ENCODE measurements around the gene ZBTB47. TPM values are rescaled to one million over a fixed set of nuclear protein-coding genes. Genes with fewer than 3 reads are reported as not detected.

Gene ZBTB47
- total and polyA plus RNA-seq, 10 of the 15 experiments (the other 5 are each of a cell fraction or from before 2014, with no cell fraction given): 0.04 to 3.4 (median 1.0) TPM; not detected in 1

DNA sequence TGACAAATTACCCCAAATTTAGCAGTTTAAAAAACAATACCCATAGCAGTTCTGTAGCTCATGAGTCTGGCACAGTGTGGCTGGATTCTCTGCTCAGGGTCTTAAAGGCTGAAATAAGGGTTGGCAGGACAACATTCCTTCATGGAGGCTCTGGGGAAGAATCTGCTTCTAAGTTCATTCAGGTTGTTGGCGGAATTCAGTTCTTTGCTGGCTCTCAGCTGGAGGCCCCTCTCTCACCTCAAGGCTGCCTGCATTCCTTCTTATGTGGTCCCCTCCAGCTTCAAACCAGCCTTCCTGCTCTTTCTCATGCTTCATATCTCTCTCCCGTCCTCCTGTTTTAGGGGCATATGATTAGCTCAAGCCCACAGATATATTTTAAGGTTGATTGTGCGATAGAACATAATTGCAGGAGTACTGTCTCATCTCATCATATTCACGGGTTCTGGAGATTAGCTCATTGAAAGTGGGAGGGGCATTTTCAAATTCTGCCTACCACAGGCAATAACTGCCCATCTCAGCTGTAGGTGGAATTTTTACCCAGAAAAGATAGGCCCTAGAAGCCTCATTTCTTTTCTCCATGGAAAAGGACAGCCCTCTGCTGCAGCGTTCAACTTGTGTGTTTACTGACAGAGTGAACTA is 5.6 kb upstream of the ZBTB47 start:
- intact Hi-C loops (cut with micrococcal nuclease; ENCODE audit: unreplicated experiment) (no loop called here), in situ Hi-C loops (cut with MboI) (no loop called here)
- CTCF ChIA-PET: interaction anchor here (1.1 to 1.3 kb wide), 4 partner anchors 10 to 101 kb away, joined by 3 read pairs; no protein-coding TSS in a partner anchor
- TF ChIP-seq PAX8 (IDR thresholded peaks at IDR 0.05): no peak
- TF ChIP-seq, protein P1, sequence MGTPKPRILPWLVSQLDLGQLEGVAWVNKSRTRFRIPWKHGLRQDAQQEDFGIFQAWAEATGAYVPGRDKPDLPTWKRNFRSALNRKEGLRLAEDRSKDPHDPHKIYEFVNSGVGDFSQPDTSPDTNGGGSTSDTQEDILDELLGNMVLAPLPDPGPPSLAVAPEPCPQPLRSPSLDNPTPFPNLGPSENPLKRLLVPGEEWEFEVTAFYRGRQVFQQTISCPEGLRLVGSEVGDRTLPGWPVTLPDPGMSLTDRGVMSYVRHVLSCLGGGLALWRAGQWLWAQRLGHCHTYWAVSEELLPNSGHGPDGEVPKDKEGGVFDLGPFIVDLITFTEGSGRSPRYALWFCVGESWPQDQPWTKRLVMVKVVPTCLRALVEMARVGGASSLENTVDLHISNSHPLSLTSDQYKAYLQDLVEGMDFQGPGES (IDR thresholded peaks at IDR 0.05): no peak
- no peak for TF ChIP-seq NR2C2 (IDR thresholded peaks at IDR 0.05; ENCODE audit: borderline replicate concordance, control insufficient read depth, insufficient read length, low read depth)
- TF ChIP-seq HDGF (IDR thresholded peaks at IDR 0.05): no peak
- no peak for TF ChIP-seq CHD1 (IDR thresholded peaks at IDR 0.05; ENCODE audit: low read depth, low read length)
- no peak for TF ChIP-seq KLF5 (IDR thresholded peaks at IDR 0.05; ENCODE audit: partially characterized antibody)
- TF ChIP-seq, protein P2, sequence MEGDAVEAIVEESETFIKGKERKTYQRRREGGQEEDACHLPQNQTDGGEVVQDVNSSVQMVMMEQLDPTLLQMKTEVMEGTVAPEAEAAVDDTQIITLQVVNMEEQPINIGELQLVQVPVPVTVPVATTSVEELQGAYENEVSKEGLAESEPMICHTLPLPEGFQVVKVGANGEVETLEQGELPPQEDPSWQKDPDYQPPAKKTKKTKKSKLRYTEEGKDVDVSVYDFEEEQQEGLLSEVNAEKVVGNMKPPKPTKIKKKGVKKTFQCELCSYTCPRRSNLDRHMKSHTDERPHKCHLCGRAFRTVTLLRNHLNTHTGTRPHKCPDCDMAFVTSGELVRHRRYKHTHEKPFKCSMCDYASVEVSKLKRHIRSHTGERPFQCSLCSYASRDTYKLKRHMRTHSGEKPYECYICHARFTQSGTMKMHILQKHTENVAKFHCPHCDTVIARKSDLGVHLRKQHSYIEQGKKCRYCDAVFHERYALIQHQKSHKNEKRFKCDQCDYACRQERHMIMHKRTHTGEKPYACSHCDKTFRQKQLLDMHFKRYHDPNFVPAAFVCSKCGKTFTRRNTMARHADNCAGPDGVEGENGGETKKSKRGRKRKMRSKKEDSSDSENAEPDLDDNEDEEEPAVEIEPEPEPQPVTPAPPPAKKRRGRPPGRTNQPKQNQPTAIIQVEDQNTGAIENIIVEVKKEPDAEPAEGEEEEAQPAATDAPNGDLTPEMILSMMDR (IDR thresholded peaks at IDR 0.05 in 2 of 3, conservative IDR thresholded peaks at IDR 0.05 in 1 of 3; ENCODE audit: control insufficient read depth in 2 of 3, extremely low read depth in 1 of 3, insufficient read depth in 1 of 3, low read depth in 3 of 3, low read length in 3 of 3): no peak
- TF ChIP-seq SMARCA5 (IDR thresholded peaks at IDR 0.05): no peak
- TF ChIP-seq MEF2A (IDR thresholded peaks at IDR 0.05; ENCODE audit: insufficient read depth, low read depth, low read length): no peak
- TF ChIP-seq CHD2 (IDR thresholded peaks at IDR 0.05; ENCODE audit: borderline replicate concordance, low read depth, low read length): no peak
- TF ChIP-seq, protein P3, sequence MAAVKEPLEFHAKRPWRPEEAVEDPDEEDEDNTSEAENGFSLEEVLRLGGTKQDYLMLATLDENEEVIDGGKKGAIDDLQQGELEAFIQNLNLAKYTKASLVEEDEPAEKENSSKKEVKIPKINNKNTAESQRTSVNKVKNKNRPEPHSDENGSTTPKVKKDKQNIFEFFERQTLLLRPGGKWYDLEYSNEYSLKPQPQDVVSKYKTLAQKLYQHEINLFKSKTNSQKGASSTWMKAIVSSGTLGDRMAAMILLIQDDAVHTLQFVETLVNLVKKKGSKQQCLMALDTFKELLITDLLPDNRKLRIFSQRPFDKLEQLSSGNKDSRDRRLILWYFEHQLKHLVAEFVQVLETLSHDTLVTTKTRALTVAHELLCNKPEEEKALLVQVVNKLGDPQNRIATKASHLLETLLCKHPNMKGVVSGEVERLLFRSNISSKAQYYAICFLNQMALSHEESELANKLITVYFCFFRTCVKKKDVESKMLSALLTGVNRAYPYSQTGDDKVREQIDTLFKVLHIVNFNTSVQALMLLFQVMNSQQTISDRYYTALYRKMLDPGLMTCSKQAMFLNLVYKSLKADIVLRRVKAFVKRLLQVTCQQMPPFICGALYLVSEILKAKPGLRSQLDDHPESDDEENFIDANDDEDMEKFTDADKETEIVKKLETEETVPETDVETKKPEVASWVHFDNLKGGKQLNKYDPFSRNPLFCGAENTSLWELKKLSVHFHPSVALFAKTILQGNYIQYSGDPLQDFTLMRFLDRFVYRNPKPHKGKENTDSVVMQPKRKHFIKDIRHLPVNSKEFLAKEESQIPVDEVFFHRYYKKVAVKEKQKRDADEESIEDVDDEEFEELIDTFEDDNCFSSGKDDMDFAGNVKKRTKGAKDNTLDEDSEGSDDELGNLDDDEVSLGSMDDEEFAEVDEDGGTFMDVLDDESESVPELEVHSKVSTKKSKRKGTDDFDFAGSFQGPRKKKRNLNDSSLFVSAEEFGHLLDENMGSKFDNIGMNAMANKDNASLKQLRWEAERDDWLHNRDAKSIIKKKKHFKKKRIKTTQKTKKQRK (IDR thresholded peaks at IDR 0.05; ENCODE audit: low read depth, low read length): no peak
- no peak for TF ChIP-seq MYC (IDR thresholded peaks at IDR 0.05; ENCODE audit: insufficient read depth, insufficient read length, insufficient replicate concordance, low read length, severe bottlenecking)
- no peak for TF ChIP-seq RAD21 (IDR thresholded peaks at IDR 0.05; ENCODE audit: insufficient read depth, low read depth, low read length)
- TF ChIP-seq, protein P4, sequence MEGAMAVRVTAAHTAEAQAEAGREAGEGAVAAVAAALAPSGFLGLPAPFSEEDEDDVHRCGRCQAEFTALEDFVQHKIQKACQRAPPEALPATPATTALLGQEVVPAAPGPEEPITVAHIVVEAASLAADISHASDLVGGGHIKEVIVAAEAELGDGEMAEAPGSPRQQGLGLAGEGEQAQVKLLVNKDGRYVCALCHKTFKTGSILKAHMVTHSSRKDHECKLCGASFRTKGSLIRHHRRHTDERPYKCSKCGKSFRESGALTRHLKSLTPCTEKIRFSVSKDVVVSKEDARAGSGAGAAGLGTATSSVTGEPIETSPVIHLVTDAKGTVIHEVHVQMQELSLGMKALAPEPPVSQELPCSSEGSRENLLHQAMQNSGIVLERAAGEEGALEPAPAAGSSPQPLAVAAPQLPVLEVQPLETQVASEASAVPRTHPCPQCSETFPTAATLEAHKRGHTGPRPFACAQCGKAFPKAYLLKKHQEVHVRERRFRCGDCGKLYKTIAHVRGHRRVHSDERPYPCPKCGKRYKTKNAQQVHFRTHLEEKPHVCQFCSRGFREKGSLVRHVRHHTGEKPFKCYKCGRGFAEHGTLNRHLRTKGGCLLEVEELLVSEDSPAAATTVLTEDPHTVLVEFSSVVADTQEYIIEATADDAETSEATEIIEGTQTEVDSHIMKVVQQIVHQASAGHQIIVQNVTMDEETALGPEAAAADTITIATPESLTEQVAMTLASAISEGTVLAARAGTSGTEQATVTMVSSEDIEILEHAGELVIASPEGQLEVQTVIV (IDR thresholded peaks at IDR 0.05; ENCODE audit: borderline replicate concordance, partially characterized antibody): no peak
- no peak for TF ChIP-seq SP1 (IDR thresholded peaks at IDR 0.05; ENCODE audit: low read depth, low read length)
- H3K4me3 ChIP-seq: no peak overlapping the region
- no peaks in the 10 kb centered on the region for H3K79me2 ChIP-seq (ENCODE audit: control insufficient read depth, insufficient read depth, low read length)
- H3K4me2 ChIP-seq (ENCODE audit: control insufficient read depth, insufficient read depth): no peak overlapping the region
- DNase-seq (ENCODE audit: low read depth, low spot score) (no peak), ATAC-seq (no peak), FAIRE-seq (no peak)
- no peak overlapping the region for H2AFZ ChIP-seq (ENCODE audit: control insufficient read depth, low read depth, low read length)
- POLR2A ChIA-PET: interaction anchor here (0.5 to 1.0 kb wide), 2 partner anchors 12 to 20 kb away, joined by 3 to 4 read pairs; no protein-coding TSS in a partner anchor
- H3K9ac ChIP-seq (ENCODE audit: control insufficient read depth, insufficient read depth, low read length): no peak overlapping the region
- no peaks in the 10 kb centered on the region for H3K27me3 ChIP-seq (replicated peaks in 1 of 2; ENCODE audit: control insufficient read depth in 2 of 2, insufficient read depth in 2 of 2, low read length in 1 of 2)
- BruUV-seq (replicated peaks): TSS peak; percentile 64
- peaks cover 8% of the 10 kb centered on the region for H3K4me1 ChIP-seq (ENCODE audit: control insufficient read depth, insufficient read depth, low read length)
- 95% methylated on average over 5 of the region's 5 CpGs for WGBS (ENCODE audit: insufficient coverage, insufficient replicate concordance, low lambda C conversion rate, missing lambda C conversion rate)
- SMC1A ChIA-PET (ENCODE audit: uncharacterized antibody, unreplicated experiment): interaction anchor here (0.9 to 2.2 kb wide), 5 partner anchors 11 to 76 kb away, joined by 3 to 5 read pairs (median 4); no protein-coding TSS in a partner anchor
- no peaks in the 10 kb centered on the region for H3K9me3 ChIP-seq (replicated peaks; ENCODE audit: control insufficient read depth, insufficient read depth, low read length)
- no peak overlapping the region for H3K27ac ChIP-seq (ENCODE audit: control insufficient read depth, insufficient read depth)
- no peaks in the 10 kb centered on the region for H4K20me1 ChIP-seq (ENCODE audit: control insufficient read depth, insufficient read depth)
- H3K36me3 ChIP-seq (ENCODE audit: control insufficient read depth in 2 of 2, insufficient read depth in 2 of 2, low read length in 1 of 2): peaks cover 7 to 29% of the 10 kb centered on the region in 2 experiments
- RAD21 ChIA-PET (ENCODE audit: unreplicated experiment): no interaction called here

Measured in GM12878 (cell line).